Vagina (tissue), 2 donors: ENCODE data around the gene ABHD18. TPM values are rescaled to one million over a fixed set of nuclear protein-coding genes. Genes with fewer than 3 reads are reported as not detected.
"Not testable (repeated sequence)": the region's sequence is repeated elsewhere in the genome, so short reads cannot be mapped to it uniquely, and the experiment has no call there.

ENCODE experiments used
- DNase-seq, 2 donors: peaks; one replicate each; pipeline ENCODE4 v3.0.0-alpha.2; 2017; ENCODE audit errors: extremely low spot score in 2 of 2
- H3K27ac ChIP-seq: fragments of 200-600 bp; sonication (generic); one replicate; pipeline ENCODE4 v1.5.1; 2019
- H3K27me3 ChIP-seq: fragments of 200-600 bp; sonication (generic); one replicate; pipeline ENCODE4 v1.5.1; 2019
- H3K36me3 ChIP-seq, 2 donors: fragments of 200-600 bp; sonication (generic); one replicate each; pipeline ENCODE4 v1.5.1; 2017 to 2019
- H3K4me1 ChIP-seq: fragments of 200-600 bp; sonication (generic); one replicate; pipeline ENCODE4 v1.5.1; 2019
- H3K4me3 ChIP-seq, 2 donors: fragments of 200-600 bp; sonication (generic); 1 replicate in 1 of 2; 2 replicates in 1 of 2; pipeline ENCODE4 v1.5.1; 2016 to 2019
- H3K9me3 ChIP-seq: fragments of 200-600 bp; sonication (generic); one replicate; pipeline ENCODE4 v1.5.1; 2019
- CTCF ChIP-seq, 3 experiments: fragments of 450-650 bp in 2 of 3; fragments of 200-600 bp in 1 of 3; sonication (generic) in 1 of 3; IDR thresholded peaks; one replicate each; pipeline ENCODE4 v1.5.1; 2017 to 2019; ENCODE audit warnings: antibody characterized with exemption in 3 of 3, mild to moderate bottlenecking in 2 of 3, moderate library complexity in 2 of 3
- POLR2A ChIP-seq, 2 donors: fragments of 450-650 bp; IDR thresholded peaks; one replicate each; pipeline ENCODE4 v1.6.1; 2017; ENCODE audit warnings: antibody characterized with exemption in 2 of 2, mild to moderate bottlenecking in 2 of 2, moderate library complexity in 2 of 2
- POLR2AphosphoS5 ChIP-seq, 2 donors: sonication (generic); formaldehyde crosslinking; IDR thresholded peaks; one replicate each; pipeline ENCODE4 v1.9.0; 2017; ENCODE audit warnings: antibody characterized with exemption in 2 of 2, mild to moderate bottlenecking in 2 of 2, low read depth in 1 of 2; ENCODE audit not compliant: insufficient read depth in 1 of 2
- intact Hi-C: fragments of 100-400 bp; cut with DNase I; formaldehyde crosslinking; loops from one replicate; pipeline ENCODE4 v1.15.1; 2023
- total RNA-seq: library from RNA; depleted of rRNA; stranded (reverse); fragments of >200 nt; gene quantifications from one replicate; pipeline ENCODE4 v1.2.3, GENCODE V29; 2016

ABHD18 gene
- total RNA-seq, 1 donor from 2014 or later, result 8.6 TPM

- H3K4me1 ChIP-seq, result peaks cover 16% of the 10 kb centered on the region
- intact Hi-C loops, result loop anchor here (5.0 kb wide), 1 partner anchor 183 kb away; the partner anchor contains the start of gene HSPA4L
- DNase-seq, result peak in 1 of 2 donors; percentile 88
- peak overlapping the region; percentile 68 to 77 for H3K4me3 ChIP-seq
- H3K9me3 ChIP-seq, result no peaks in the 10 kb centered on the region
- H3K27ac ChIP-seq, result peak overlapping the region; percentile 92
- no peaks in the 10 kb centered on the region for H3K36me3 ChIP-seq
- no peaks in the 10 kb centered on the region for H3K27me3 ChIP-seq
- TF ChIP-seq POLR2A (IDR thresholded peaks at IDR 0.05) (no peak), CTCF (IDR thresholded peaks at IDR 0.05) (no peak), POLR2AphosphoS5 (IDR thresholded peaks at IDR 0.05; ENCODE audit: insufficient read depth in 1 of 2, low read depth in 1 of 2) (no peak)
These were observed 583 bp downstream of the ABHD18 start for GRCh38 chr4:127965803-127966175.

- Histone ChIP-seq H3K4me3 (no peak overlapping the region), H3K27ac (no peak overlapping the region), H3K36me3 (no peaks in the 10 kb centered on the region), H3K4me1 (peaks cover 16% of the 10 kb centered on the region), H3K9me3 (no peaks in the 10 kb centered on the region), H3K27me3 (no peaks in the 10 kb centered on the region)
- no peak for TF ChIP-seq POLR2AphosphoS5 (IDR thresholded peaks at IDR 0.05; ENCODE audit: insufficient read depth in 1 of 2, low read depth in 1 of 2)
- no peak for TF ChIP-seq CTCF (IDR thresholded peaks at IDR 0.05)
- TF ChIP-seq POLR2A (IDR thresholded peaks at IDR 0.05), result no peak
- intact Hi-C loops, result loop anchor here (5.0 kb wide), 1 partner anchor 185 kb away; the partner anchor contains the start of gene HSPA4L
- no peak for DNase-seq
These were observed 2.1 kb downstream of the ABHD18 start for GRCh38 chr4:127967141-127967775.

GRCh38 chr4:127968586-127968985, 3.4 kb downstream of the ABHD18 start:
- Histone ChIP-seq H3K9me3 (no peaks in the 10 kb centered on the region), H3K4me1 (peaks cover 9% of the 10 kb centered on the region), H3K4me3 (no peak overlapping the region), H3K27ac (no peak overlapping the region), H3K36me3 (no peaks in the 10 kb centered on the region), H3K27me3 (no peaks in the 10 kb centered on the region)
- intact Hi-C loops, result loop anchor here (5.0 kb wide), 1 partner anchor 186 kb away; the partner anchor contains the start of gene HSPA4L
- DNase-seq, result no peak
- TF ChIP-seq POLR2AphosphoS5 (IDR thresholded peaks at IDR 0.05; ENCODE audit: insufficient read depth in 1 of 2, low read depth in 1 of 2) (no peak), CTCF (IDR thresholded peaks at IDR 0.05) (no peak), POLR2A (IDR thresholded peaks at IDR 0.05) (no peak)

GRCh38 chr4:127970925-127971324, 5.7 kb downstream of the ABHD18 start:
- H3K9me3 ChIP-seq, intact Hi-C loops, H3K4me1 ChIP-seq, H3K27me3 ChIP-seq, H3K4me3 ChIP-seq, H3K36me3 ChIP-seq, DNase-seq, H3K27ac ChIP-seq: not testable (repeated sequence)

GRCh38 chr4:127975121-127975770, 10.0 kb downstream of the ABHD18 start:
- Histone ChIP-seq H3K27ac (no peak overlapping the region), H3K4me1 (no peaks in the 10 kb centered on the region), H3K27me3 (no peaks in the 10 kb centered on the region), H3K4me3 (no peak overlapping the region), H3K9me3 (no peaks in the 10 kb centered on the region), H3K36me3 (no peaks in the 10 kb centered on the region)
- DNase-seq, result no peak
- intact Hi-C loops, result no loop called here
- TF ChIP-seq POLR2AphosphoS5 (IDR thresholded peaks at IDR 0.05; ENCODE audit: insufficient read depth in 1 of 2, low read depth in 1 of 2) (no peak), POLR2A (IDR thresholded peaks at IDR 0.05) (no peak), CTCF (IDR thresholded peaks at IDR 0.05) (no peak)
